ENCODE measurements around the gene SYTL5.

SYTL5 gene

DNA sequence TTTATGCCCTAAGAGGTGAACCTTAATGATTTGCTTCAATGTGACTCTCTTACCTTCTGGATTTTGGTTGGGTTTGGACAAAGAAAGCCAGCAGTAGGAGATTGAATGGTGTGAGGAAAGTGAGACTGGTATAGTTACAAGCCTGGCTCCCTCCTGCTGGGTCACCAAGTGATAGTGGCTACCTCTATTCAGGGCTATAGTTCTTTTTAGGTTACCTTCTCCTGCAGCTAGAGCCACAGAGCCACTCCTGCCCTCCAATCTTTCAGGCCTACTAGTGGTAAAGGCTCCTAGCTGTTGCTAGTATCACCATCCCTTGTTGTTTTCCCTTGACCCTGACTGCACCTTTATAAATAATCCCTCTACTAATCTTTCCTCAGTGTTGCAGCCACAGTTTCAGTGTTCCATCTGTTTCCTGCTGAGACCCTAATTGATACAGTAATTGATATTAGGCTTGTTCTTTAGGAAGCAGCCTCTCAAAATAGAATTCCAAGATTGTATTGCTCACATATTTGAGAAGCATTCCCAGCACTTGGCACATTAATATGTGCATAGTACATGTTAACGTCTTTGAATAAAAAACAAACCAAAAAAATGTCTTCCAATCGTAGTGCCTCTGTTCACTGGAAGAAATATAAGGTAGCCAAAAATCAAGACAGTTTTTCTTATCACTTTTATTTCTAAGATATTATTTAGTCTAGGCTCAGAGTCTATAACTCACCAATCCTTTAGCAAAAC lies 132.0 kb downstream of the SYTL5 start:
- no peak for DNase-seq (ENCODE audit: low read depth in 1 of 2, low spot score in 1 of 2)

- no peak for DNase-seq (ENCODE audit: low read depth in 1 of 2, low spot score in 1 of 2)
Observed at GRCh38 chrX:38138900-38139299, 132.5 kb downstream of the SYTL5 start.

DNA sequence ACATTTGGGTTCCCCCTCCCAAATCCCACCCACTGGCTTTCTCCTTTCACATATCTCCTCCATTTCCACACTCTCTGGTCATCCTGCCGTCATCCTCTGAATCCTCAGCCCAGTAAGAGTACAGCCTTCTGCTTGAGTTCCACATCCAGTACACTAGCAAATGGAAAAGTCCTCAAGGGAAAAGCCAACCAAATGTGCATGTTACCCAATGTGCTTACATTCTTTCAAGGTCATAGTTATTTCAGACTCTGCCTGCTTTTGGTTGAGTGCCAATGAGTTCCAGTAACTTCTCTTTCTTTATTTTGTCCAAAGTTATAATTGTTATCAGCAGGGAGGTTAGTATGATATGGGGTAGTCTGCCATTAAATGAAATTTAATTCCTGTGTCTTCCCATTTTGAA lies 136.3 kb downstream of the SYTL5 start:
- DNase-seq (ENCODE audit: low read depth in 1 of 2, low spot score in 1 of 2): no peak

DNA sequence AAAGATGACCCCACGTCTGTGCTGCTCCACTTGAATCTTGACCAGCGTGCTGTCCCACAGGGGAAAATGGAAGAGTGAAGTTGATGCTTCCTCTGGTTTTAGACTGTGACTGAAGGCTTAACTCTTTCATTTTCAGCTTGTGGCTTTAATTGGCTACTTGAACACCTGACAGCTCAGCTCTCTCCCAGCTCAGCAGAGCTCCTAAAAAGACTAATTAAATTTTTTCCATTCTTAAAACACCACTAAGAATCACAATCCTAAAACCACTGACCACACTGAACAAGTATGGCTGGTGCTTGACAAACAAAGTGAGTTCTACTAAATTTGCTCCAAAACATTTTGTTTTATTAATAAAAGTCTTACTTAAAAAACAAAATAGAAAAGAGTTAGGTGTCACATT lies 142.7 kb downstream of the SYTL5 start:
- no peak for DNase-seq (ENCODE audit: low read depth in 1 of 2, low spot score in 1 of 2)

GRCh38 chrX:38150993-38151392 lies 144.6 kb downstream of the SYTL5 start:
- no peak for DNase-seq (ENCODE audit: low read depth in 1 of 2, low spot score in 1 of 2)

- no peak for DNase-seq (ENCODE audit: low read depth in 1 of 2, low spot score in 1 of 2)
Observed at GRCh38 chrX:38151441-38151840, 145.1 kb downstream of the SYTL5 start.

- no peak for DNase-seq (ENCODE audit: low read depth in 1 of 2, low spot score in 1 of 2)
Observed at GRCh38 chrX:38154340-38154739, 148.0 kb downstream of the SYTL5 start.

- DNase-seq (ENCODE audit: low read depth in 1 of 2, low spot score in 1 of 2): no peak
Observed at GRCh38 chrX:38154818-38155217, 148.5 kb downstream of the SYTL5 start.

DNA sequence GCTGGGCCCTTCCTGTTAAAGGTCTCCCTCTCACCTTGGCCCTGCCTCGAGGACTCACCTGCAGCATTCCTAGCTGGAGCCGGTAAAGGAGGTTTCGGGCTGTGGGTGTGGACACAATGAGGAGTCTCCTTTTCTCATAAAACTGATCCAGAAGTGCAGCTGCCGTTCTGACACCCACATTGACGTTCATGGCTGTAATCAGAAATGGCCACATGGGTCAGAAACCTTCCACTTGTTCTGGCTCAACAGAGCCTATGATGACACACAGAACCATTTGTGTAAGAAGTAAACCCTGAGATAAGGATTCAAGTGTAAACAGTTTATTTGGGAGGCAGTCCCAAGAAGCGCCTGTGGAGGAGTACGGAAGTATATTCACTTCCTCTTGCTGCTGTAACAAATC lies 150.5 kb downstream of the SYTL5 start:
- no peak for DNase-seq (ENCODE audit: low read depth in 1 of 2, low spot score in 1 of 2)

DNA sequence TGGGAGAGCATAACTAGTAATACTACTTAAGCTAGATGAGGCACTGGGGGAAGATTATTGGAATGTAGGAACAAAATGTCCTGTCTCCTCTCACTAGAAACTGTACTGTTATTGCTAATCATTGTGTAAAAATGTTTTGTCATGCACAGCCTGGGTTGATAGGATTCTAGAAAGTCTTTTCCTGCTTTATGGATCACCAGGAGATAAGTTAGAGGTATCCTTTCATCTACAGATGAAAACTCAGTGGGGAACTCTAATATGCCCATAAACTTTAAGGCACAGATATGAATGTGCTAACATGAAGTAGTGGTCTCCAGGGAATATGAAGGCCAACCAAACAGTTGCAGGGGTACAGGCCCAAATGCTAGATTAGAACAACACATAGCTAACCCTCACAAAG lies 156.8 kb downstream of the SYTL5 start:
- no peak for DNase-seq (ENCODE audit: low read depth in 1 of 2, low spot score in 1 of 2)

DNA sequence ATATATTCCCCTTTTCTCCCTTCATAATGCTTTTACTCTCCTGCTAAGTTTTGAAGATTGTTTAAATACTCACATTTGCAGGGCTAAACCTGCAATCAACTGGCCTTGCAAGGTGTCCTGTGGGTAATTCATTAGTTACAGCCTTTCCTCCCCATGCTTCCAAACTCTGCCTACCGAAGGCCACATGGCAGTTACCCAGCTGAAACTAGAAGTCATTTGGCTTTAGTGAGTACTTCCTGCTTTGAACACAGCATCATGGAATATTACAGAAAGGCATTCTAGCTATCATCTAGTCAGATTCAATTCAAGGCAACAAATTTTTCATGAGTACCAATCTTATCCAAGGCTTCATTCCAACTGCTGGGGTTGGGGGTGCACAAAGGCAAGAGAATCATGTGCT lies 158.7 kb downstream of the SYTL5 start:
- no peak for DNase-seq (ENCODE audit: low read depth in 1 of 2, low spot score in 1 of 2)

- no peak for DNase-seq (ENCODE audit: low read depth in 1 of 2, low spot score in 1 of 2)
Observed at GRCh38 chrX:38166478-38167083, 160.2 kb downstream of the SYTL5 start.

- DNase-seq (ENCODE audit: low read depth in 1 of 2, low spot score in 1 of 2): no peak
Observed at GRCh38 chrX:38170556-38170955, 164.2 kb downstream of the SYTL5 start.

GRCh38 chrX:38172596-38172995 lies 166.2 kb downstream of the SYTL5 start:
- no peak for DNase-seq (ENCODE audit: low read depth in 1 of 2, low spot score in 1 of 2)

- no peak for DNase-seq (ENCODE audit: low read depth in 1 of 2, low spot score in 1 of 2)
Observed at GRCh38 chrX:38175139-38175538, 168.8 kb downstream of the SYTL5 start.

DNA sequence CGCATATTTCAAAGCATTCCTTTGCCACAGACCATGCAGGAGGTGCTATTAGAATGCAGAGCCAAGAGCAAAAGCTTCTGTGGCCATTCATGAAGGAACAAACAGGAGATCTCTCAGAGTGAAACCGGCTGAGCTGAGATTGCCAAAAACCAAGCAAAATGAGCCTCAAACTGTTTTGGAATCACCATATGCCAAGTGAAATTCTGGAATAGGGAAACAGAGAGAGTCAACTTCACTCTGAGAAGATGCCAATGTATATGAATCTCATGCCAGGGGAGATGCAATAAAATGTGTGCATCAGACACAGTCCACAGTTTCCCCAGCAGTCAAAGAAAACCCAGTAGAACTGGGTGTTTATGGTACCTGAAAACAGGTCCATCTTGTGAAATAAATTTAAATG lies 172.0 kb downstream of the SYTL5 start:
- no peak for DNase-seq (ENCODE audit: low read depth in 1 of 2, low spot score in 1 of 2)

All from stimulated activated CD4-positive, alpha-beta T cell treated with anti-CD3 and anti-CD28 coated beads, Interleukin-15, amount 100 ng/mL, for 1 hour (primary cell).